ENCODE measurements around the gene PERM1. TPM values are rescaled to one million over a fixed set of nuclear protein-coding genes. Genes with fewer than 3 reads are reported as not detected.
A peak's percentile ranks its signal among the peaks of the same experiment; 100 is the strongest.

Gene PERM1
- total RNA-seq, 4 donors from 2014 or later = 0.24 to 0.93 (median 0.44) TPM

- Histone ChIP-seq H3K27ac (no peak overlapping the region), H3K27me3 (peaks cover 88% of the 10 kb centered on the region), H3K4me3 (peak overlapping the region; percentile 49), H3K36me3 (peaks cover 3% of the 10 kb centered on the region), H3K9me3 (no peaks in the 10 kb centered on the region), H3K4me1 (peaks cover 56% of the 10 kb centered on the region)
- DNase-seq (ENCODE audit: low spot score in 2 of 2) = no peak
- TF ChIP-seq POLR2A (IDR thresholded peaks at IDR 0.05) (no peak), POLR2AphosphoS5 (IDR thresholded peaks at IDR 0.05) (no peak), EP300 (IDR thresholded peaks at IDR 0.05) (no peak)
- 61% methylated on average over 3 of the region's 21 CpGs for WGBS
These were observed 42.3 kb downstream of the PERM1 start for GRCh38 chr1:939511-940106.

GRCh38 chr1:938711-939489, 43.0 kb downstream of the PERM1 start:
- Histone ChIP-seq H3K4me1 (peaks cover 56% of the 10 kb centered on the region), H3K9me3 (no peaks in the 10 kb centered on the region), H3K36me3 (no peaks in the 10 kb centered on the region), H3K27ac (no peak overlapping the region), H3K27me3 (peaks cover 88% of the 10 kb centered on the region), H3K4me3 (no peak overlapping the region)
- WGBS = 76% methylated on average over 13 of the region's 30 CpGs
- no peak for DNase-seq (ENCODE audit: low spot score in 2 of 2)
- no peak for TF ChIP-seq EP300 (IDR thresholded peaks at IDR 0.05)
- no peak for TF ChIP-seq CTCF (IDR thresholded peaks at IDR 0.05)
- no peak for TF ChIP-seq POLR2A (IDR thresholded peaks at IDR 0.05)
- no peak for TF ChIP-seq POLR2AphosphoS5 (IDR thresholded peaks at IDR 0.05)

GRCh38 chr1:938088-938683, 43.7 kb downstream of the PERM1 start:
- TF ChIP-seq POLR2AphosphoS5 (IDR thresholded peaks at IDR 0.05) (no peak), CTCF (IDR thresholded peaks at IDR 0.05) (peak in 1 of 2 donors; percentile 21)
- H3K4me3 ChIP-seq = no peak overlapping the region
- H3K36me3 ChIP-seq = no peaks in the 10 kb centered on the region
- H3K27ac ChIP-seq = no peak overlapping the region
- 74% methylated on average over 6 of the region's 15 CpGs for WGBS
- no peaks in the 10 kb centered on the region for H3K9me3 ChIP-seq
- peaks cover 89% of the 10 kb centered on the region for H3K27me3 ChIP-seq
- no peak for DNase-seq (ENCODE audit: low spot score in 2 of 2)
- peaks cover 56% of the 10 kb centered on the region for H3K4me1 ChIP-seq

- WGBS = 73% methylated on average over 3 of the region's 16 CpGs
- Histone ChIP-seq H3K27me3 (peaks cover 89% of the 10 kb centered on the region), H3K4me1 (peaks cover 49% of the 10 kb centered on the region)
These were observed 44.4 kb downstream of the PERM1 start for GRCh38 chr1:937521-937920.

More at GRCh38 chr1:937521-937920, 44.4 kb downstream of the PERM1 start:
- TF ChIP-seq EP300 (IDR thresholded peaks at IDR 0.05) (no peak), POLR2AphosphoS5 (IDR thresholded peaks at IDR 0.05) (no peak), POLR2A (IDR thresholded peaks at IDR 0.05) (no peak), CTCF (IDR thresholded peaks at IDR 0.05) (no peak)
- no peak overlapping the region for H3K4me3 ChIP-seq
- H3K27ac ChIP-seq = no peak overlapping the region
- H3K36me3 ChIP-seq = no peaks in the 10 kb centered on the region
- H3K9me3 ChIP-seq = no peaks in the 10 kb centered on the region
- no peak for DNase-seq (ENCODE audit: low spot score in 2 of 2)
